Upper lobe of left lung (tissue), 4 donors: Measurements from ENCODE around the gene YAE1.

Experiments
- CTCF ChIP-seq, 6 experiments: fragments of 450-650 bp in 4 of 6; fragments of 200-600 bp in 2 of 6; sonication (generic) in 2 of 6; IDR thresholded peaks; one replicate each; pipeline ENCODE4 v1.5.1; 2016 to 2019; ENCODE audit warnings: antibody characterized with exemption in 6 of 6
- EP300 ChIP-seq, 4 donors: sonication (generic); formaldehyde crosslinking; IDR thresholded peaks; one replicate each; pipeline ENCODE4 v1.5.1; 2017; ENCODE audit warnings: antibody characterized with exemption in 4 of 4, control low read depth in 2 of 4
- POLR2A ChIP-seq, 4 donors: fragments of 450-650 bp; IDR thresholded peaks; one replicate each; pipeline ENCODE4 v1.5.1; 2016 to 2017; ENCODE audit warnings: antibody characterized with exemption in 4 of 4, mild to moderate bottlenecking in 2 of 4

DNA sequence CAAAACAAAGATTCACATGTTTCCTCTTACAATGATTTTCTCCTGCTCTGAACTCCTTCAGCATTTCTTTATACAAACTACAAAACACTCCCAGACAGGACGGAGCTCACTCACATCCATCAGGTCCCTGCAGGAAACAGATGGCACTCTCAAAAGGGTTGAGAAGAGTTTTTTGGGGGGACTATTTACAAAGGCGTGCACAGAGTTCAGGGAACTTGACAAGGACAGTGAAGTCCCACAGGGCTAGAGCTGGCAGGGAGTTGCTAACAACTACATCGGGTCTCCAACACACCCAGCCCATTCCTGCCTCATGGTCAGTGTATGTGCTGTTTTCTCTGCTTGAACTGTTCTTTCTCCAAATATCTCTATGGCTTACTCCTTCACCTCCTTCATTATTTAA is 24.7 kb upstream of the YAE1 start:
- TF ChIP-seq CTCF (IDR thresholded peaks at IDR 0.05) (no peak), POLR2A (IDR thresholded peaks at IDR 0.05) (no peak), EP300 (IDR thresholded peaks at IDR 0.05) (no peak)
